Activated T-cell treated with anti-CD3 and anti-CD28 coated beads for 1 hour (primary cell): ENCODE results near the gene CCDC174.

Source experiments
- DNase-seq: peaks from one replicate; pipeline ENCODE4 v3.0.0-alpha.2; 2020; ENCODE audit warnings: low read depth

The CCDC174 gene

DNA sequence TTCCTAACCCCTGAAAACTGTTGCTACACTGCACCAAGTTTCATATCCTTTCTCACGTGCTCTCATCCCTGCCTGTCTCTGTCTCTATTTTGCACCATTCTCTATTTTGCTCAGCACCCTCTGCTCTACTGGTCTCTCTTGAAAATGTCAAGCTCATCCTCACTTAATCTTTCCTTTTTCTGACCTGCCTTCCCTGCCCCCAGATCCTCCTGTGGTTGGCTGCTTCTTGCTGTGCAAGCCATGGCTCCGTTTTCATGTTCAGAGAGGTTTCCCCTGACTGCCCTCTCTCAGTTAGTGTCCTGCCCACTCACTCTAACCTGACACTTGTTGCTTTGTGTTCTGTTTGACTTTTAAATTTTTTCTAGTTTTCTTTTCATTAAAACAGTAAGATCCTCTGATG is 6.0 kb downstream of the CCDC174 start:
- DNase-seq: no peak

DNA sequence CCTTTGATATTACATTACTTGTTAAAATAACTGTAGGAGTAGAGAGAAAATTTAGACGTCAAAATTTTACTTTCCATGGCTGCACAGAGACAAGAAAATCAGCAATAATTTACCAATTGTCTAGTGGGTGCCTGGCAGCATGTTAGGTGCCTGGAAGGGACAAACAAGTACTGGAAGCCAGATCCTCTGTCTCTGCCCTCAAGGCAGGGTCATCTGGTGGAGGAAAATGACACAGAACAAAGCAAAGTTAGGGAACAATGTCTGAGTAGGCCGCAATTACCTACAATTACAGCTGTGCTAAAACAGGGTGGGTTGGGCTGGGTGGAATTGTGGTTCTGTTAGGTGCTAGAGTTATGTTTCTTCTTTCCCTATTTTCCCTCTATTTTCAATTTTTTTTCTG is 7.4 kb downstream of the CCDC174 start:
- DNase-seq: no peak

GRCh38 chr3:14660942-14661341 is 9.4 kb downstream of the CCDC174 start:
- DNase-seq: no peak

- DNase-seq: no peak
Observed at GRCh38 chr3:14663396-14664135, 12.0 kb downstream of the CCDC174 start.

DNA sequence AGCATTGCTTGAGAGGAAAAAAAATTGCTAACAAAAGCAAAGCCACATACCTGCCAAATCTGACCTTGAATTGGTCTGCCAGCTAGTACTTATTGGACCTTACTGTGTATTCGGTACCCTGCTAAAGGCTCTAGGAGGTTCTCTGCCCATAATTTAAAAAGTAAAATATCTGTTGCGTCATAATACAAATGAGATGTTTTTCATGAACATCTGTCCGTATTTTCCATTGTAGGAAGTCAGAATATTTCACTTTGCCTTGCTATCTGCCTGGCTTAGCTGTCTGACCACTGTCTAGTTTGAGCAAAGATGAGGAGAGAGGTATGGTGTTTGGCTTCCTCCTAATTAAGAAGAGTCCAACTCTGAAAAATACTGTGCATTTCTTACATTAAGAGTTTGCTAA is 12.6 kb downstream of the CCDC174 start:
- no peak for DNase-seq

DNA sequence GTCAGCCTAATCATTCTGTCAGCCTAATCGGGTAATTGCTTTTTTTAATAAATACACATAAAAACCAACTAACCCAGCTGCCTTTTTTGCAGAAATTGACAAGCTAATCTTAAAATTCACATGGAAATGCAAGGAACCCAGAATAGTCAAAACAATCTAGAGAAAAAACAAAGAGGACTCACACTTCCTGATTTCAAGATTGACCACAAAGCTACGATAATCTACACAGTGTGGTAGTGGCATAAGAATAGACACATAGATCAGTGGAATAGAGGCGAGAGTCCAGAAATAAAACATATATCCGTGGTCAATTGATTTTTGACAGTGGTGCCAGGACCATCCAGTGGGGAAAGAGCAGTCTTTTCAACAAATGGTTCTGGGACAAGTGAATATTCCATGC is 21.0 kb downstream of the CCDC174 start:
- DNase-seq: no peak

GRCh38 chr3:14674841-14675240 is 23.3 kb downstream of the CCDC174 start, which contains the start of gene C3orf20:
TSS of gene C3orf20 (plus strand) at chr3:14675141. CDS start at chr3:14682714, 7,573 bp downstream.
- DNase-seq: no peak

DNA sequence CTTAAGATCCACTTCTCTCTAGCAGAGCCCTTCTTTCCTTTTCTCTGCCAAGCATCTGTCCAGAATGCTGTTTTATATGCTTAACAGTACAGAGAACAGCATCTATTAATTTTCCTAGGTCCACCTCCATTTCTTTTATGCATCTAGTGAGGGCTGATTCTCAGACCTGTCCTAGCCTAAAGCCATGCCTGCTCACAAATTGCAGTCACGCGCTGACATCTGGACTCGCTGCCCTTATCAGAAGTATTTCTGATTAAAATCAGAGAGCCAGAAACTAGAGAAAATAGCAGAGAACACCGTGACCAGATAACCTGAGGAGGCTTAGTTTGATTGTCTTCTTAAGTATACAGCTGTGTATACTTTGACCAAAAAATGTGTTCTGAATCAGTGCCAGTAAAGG is 25.3 kb downstream of the CCDC174 start:
- DNase-seq: no peak

DNA sequence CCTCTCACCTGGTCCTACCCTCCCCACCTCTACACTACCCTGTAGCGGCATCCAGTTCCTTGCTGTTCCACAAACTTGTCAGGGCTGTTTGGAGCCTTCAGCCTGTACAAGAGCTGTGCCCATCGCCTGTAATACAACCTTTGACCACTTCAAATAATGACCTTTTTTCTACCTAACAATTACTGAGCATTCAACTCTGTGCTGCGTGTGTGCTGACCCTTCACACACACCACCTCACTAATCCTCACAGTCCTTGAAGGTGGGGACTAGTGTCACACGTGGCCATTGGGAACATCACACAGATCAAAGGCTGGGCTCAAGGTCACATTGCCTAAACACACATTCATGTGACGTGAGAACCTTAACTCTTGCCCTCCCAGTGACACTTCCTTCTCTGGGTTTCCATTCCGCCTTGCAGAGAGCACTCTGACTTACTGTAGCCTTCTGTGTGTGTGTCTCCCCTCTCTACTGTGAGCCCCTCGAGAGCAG is 26.5 kb downstream of the CCDC174 start:
- DNase-seq: no peak

GRCh38 chr3:14680115-14680514 is 28.6 kb downstream of the CCDC174 start:
- no peak for DNase-seq

- DNase-seq: no peak
Observed at GRCh38 chr3:14680716-14681115, 29.2 kb downstream of the CCDC174 start.

DNA sequence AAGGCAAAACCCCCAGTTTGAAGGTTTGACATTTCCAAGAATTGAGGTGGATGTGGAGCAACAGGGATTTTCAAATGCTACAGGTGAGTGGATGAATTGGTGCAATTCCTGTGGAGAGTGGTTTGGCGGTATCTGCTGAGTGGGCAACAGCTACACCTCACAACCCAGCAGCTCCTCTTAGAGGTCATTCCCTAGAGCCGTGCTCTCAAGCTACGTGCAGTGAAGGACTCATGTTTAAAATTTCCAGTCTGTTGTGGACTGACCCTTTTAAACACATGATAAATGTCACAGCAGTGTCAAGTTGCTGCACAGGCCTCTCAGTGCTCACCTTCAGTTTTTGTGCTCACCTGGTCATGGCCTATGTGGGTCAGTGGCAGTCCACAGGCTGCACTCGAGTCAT is 32.9 kb downstream of the CCDC174 start:
- no peak for DNase-seq

GRCh38 chr3:14685179-14685578 is 33.6 kb downstream of the CCDC174 start:
- no peak for DNase-seq

DNA sequence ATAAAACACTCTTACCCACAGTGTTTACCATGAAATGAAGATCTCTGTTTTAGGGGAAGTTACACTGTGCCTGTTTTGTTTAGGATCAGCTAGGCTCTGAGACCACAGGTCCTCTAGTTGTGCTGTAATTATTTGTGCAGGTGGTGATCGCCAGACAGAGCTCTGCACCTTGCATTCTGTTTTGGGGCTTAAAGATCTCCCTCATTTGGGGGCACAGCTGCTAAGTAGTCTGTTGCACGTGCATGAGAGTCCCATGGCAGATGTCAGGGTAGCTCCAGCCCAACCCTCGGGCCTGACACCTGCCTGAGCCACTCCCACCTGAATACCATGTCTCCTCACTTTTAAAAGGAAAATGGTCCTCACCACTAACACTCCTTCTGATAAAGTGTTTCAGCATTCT is 35.8 kb downstream of the CCDC174 start:
- DNase-seq: no peak

- DNase-seq: no peak
Observed at GRCh38 chr3:14688525-14688924, 37.0 kb downstream of the CCDC174 start.

- DNase-seq: no peak
Observed at GRCh38 chr3:14689247-14689980, 37.9 kb downstream of the CCDC174 start.

GRCh38 chr3:14691239-14691638 is 39.7 kb downstream of the CCDC174 start:
- DNase-seq: no peak

GRCh38 chr3:14691719-14692118 is 40.2 kb downstream of the CCDC174 start:
- DNase-seq: no peak

DNA sequence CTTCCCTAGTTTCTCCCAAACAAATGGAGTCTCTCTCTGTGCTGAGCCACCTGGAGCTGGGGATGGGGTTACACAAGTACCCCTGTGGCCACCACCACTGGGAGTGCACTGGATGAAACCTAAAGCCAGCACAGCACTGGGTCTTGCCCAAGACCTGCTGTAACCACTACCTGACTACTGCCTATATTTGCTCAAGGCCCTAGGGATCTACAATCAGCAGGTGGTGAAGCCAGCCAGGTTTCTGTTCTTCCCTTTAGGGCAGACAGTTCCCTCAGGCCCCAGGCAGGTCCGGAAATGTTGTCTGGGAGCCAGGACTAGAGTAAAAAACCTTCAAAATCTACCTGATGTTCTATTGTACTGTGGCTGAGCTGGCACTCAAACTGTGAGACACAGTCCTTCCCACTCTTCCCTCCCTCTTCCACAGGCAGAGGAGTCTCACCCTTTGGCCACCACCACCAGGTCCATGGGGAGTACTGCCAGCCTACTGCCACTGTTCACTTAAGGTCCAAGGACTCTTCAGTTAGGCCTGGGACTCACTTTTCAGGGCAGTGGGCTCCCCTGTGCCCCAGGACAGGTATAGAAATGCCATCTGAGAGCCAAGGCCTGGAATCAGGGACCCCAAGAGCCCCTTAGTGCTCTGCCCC is 47.2 kb downstream of the CCDC174 start:
- DNase-seq: no peak

DNA sequence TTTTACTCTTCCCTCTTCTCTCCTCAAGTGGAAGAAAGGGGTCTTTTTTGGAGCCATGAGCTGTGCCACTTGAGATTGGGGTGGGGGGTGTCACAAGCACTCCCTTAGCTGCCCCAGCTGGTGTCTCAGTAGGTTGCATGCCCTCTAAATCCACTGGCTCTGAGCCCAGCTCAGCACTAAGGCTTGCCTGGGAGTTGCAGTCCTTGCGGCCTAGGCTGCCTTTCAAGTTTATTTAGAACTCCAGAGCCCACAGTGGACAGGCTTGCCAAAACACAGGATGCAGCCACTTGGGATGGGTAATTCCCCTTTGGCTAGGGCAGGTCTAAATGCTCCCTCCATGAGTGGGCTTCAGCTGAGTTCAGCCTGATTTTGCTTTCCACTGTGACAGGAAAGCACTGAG is 48.1 kb downstream of the CCDC174 start:
- DNase-seq: no peak

GRCh38 chr3:14700891-14701290 is 49.3 kb downstream of the CCDC174 start:
- DNase-seq: no peak

DNA sequence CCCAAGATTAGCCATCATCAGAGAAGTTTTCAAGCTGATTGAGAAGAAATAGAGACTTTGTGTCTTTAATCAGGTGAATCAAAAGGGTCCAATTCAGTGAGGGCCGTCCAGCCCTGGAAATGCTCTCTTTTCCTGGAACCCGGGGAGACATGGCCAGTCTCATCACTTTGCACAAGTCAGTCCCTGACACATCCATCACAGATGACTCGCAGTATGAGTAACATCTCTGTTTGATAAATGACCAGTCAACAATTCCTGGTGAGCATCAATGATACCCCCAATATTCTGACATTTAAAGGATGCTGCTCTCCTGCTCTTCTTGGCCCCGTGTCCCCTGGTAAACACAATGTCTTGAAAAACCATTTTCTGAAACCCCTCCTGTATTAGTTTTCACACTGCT is 50.1 kb downstream of the CCDC174 start:
- DNase-seq: no peak
